ENCODE measurements around the gene THRB.

Gene THRB

DNA sequence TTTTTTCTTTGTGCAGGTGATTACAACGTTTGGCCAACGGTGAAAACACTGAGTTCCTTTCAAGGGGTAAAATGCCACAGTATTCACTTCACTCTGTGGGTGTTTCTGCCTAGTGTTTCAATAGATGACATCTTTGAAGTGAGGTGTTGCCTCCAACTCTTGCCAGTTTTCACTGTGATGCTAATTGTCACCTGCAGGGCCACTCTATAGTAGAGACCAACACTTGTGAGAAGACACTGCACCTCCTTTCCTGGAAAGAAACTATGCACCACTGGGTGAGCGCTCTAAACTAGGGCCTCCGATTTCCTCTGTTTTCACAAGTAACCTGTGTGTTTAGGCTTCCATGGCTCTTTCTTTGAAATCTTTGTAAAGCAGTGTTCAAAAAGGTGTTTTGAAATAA, 98.3 kb downstream of the THRB start:
- Mint-ChIP-seq H3K9me3 (no peaks in the 10 kb centered on the region), H3K4me1 (no peaks in the 10 kb centered on the region), H3K36me3 (no peaks in the 10 kb centered on the region), H3K4me3 (no peak overlapping the region), H3K27ac (no peak overlapping the region)
- ATAC-seq (no peak), DNase-seq (ENCODE audit: low spot score in 2 of 2) (no peak)

DNA sequence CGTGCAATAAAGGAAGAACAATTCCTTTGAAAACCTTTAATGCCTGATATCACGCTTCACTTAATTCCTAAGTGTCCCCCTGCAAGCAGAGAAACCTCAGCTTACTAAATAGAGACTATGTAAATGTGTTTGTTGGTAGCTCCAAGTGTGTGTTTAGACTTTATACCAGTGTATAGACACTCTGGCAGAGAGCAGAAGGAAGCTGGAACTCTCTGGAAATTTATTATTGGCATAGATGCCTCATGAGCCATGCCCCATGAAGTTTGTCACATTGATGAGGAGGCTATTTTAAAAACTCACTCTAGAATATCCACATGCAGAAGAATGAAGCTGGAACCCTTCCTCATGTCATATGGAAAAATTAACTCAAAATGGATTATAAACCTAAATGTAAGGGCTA, 99.9 kb downstream of the THRB start:
- no peaks in the 10 kb centered on the region for H3K9me3 Mint-ChIP-seq
- H3K4me1 Mint-ChIP-seq, result no peaks in the 10 kb centered on the region
- H3K27ac Mint-ChIP-seq, result no peak overlapping the region
- no peak for ATAC-seq
- DNase-seq (ENCODE audit: low spot score in 2 of 2), result no peak
- H3K36me3 Mint-ChIP-seq, result no peaks in the 10 kb centered on the region
- no peak overlapping the region for H3K4me3 Mint-ChIP-seq

DNA sequence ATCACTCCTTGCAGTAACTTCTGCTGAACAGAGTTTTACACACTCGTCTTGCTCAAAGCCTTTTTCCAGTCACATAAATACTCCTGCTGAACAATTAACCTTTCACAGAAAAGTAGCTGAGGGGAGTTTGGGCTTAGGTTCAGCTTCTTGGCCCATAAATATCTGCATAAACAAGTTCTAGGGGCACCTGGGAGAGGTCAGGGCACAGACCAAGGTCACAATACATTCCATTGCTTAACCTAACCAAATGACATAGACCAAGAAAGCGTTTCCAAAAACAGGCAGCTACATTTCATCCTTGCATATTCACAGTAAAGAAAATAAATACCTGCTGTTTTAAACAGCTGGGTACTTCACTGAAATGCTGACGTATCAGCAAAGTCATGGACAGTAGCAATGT, 101.3 kb downstream of the THRB start:
- Mint-ChIP-seq H3K4me3 (no peak overlapping the region), H3K4me1 (no peaks in the 10 kb centered on the region), H3K36me3 (no peaks in the 10 kb centered on the region), H3K9me3 (no peaks in the 10 kb centered on the region), H3K27ac (no peak overlapping the region)
- DNase-seq (ENCODE audit: low spot score in 2 of 2), result no peak
- ATAC-seq, result no peak

DNA sequence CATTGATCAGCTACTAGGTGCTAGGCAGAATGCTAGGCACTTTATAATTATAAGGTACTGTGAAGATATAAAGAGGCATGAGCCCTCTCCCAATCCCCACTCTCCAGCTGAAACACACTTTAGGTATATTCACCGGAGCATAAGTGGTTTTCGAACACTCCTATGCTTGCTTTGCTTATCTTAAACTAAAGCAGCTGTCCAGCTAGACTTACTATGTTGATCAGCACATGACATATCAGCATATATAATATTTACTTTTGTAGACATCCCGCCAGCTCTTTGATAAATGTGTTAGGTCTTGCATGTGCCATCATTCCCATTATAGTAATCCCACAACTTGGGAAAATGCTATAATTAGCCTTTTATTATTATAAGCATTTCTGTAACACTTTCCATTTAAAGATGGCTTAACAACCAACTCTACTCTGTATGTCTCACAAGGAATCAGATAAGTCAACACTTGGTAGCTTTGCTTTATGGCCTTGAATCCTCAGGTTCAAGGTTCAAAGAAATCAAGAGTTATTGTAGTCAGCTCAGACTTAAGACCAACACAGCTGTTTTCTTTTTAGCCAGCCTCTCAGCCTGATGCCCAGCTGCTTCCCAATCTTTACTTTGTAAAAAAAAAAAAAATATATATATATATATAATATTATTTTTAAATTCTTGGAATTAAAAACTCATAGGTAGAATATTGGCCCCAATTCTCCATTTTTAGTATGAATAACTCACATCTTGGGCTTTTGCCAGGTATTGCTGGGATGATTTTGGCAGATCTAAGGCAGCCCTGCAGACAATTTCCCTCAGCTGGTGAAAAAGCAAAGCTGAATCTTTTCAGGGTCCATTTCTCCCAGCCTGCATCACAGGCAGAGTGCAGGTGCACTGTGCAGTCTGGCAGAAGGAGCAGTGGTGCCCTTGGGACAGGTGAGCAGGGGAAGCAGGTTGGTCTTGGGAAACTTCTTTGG, 104.2 kb downstream of the THRB start:
- Mint-ChIP-seq H3K9me3 (no peaks in the 10 kb centered on the region), H3K27ac (no peak overlapping the region), H3K36me3 (no peaks in the 10 kb centered on the region), H3K4me1 (no peaks in the 10 kb centered on the region), H3K4me3 (no peak overlapping the region)
- no peak for DNase-seq (ENCODE audit: low spot score in 2 of 2)
- ATAC-seq, result no peak

DNA sequence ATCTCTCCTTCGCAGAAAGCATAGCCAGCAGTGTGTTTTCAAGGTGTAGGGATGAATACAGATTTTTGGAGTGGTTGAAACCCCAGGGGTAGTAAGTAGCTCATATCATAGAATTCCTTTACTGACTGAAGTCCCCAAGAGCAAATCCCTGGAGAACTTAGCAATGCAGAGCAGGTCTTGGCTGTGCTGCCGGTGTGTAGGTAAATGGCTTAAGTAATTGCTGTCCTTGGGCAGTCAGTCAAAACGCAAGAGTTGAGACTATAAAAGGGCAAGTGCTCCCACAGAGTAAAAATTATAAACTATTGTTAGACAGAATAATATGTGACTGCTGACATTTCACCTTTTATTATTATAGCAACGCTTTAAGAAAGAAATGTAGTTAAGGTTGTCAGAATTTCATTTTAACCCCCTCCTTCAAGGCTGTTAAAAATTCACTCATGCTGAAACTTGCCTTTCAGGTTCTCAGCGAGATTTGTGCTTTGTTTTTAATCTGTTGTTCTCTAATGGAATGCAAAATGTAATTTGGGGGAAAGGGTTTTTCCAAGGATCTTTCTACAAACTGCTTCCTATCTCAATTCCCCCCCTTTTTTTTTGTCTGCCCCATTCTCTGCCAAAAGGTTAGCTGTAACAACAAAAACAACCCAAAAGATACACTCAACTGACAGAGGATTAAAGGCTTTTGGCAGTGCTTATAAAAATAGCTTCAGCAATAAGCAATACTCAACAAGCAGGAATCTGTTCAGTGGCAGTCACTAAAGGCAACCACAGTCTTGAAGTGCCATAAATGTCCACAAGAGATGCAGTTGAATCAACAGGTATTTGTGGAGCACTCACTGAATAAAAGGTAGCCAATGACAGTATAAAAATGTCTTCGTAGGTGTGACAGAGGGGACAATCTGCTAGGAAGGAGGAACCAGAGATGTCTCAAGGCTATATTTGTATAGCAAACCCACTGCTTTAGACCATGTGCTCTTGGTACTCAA, 105.3 kb downstream of the THRB start:
- DNase-seq (ENCODE audit: low spot score in 2 of 2) (no peak), ATAC-seq (no peak)
- H3K36me3 Mint-ChIP-seq, result no peaks in the 10 kb centered on the region

DNA sequence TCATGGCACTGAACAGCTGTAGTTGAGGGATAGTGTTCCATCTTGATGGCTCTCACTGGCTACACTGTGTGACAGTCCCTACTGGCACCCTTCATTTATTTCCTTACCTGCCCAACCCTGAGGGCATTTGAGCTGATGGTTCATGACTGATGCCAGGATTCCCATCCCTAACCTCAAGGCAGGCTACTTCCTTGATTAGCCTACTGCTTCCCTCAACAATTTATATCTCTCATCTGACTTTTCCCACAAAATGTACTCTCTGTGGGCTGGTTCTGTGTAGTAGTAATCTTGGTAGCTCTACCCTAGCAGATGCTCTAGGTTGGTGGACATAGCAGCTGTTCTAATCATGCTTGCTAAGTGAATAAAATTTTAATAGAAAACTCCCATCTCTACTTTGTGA, 106.0 kb downstream of the THRB start:
- H3K36me3 Mint-ChIP-seq, result no peaks in the 10 kb centered on the region
- no peaks in the 10 kb centered on the region for H3K4me1 Mint-ChIP-seq
- H3K9me3 Mint-ChIP-seq, result no peaks in the 10 kb centered on the region
- DNase-seq (ENCODE audit: low spot score in 2 of 2) (no peak), ATAC-seq (no peak)
- no peak overlapping the region for H3K4me3 Mint-ChIP-seq
- no peak overlapping the region for H3K27ac Mint-ChIP-seq

More for the DNA sequence above, 105.3 kb downstream of the THRB start:
- H3K27ac Mint-ChIP-seq, result no peak overlapping the region
- no peaks in the 10 kb centered on the region for H3K4me1 Mint-ChIP-seq
- no peak overlapping the region for H3K4me3 Mint-ChIP-seq
- H3K9me3 Mint-ChIP-seq, result no peaks in the 10 kb centered on the region

DNA sequence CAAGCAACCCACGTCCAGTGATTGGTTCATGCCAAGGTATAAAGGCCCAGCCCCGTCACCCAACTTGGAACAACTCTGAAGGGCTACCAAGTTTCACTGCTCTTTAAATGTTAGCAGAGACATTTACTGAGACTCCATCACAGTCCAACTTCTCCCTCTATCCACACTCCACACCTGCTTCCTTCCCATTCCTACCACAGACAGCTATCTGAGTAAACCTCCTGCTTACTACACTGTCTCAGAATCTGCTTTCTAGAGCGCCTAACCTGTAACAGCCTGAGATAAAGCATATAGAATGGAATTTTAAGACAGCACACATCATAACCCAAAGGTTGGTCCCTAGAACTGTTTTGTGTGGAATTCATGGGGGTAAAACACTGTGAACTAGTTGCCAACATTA, 106.5 kb downstream of the THRB start:
- H3K4me3 Mint-ChIP-seq, result no peak overlapping the region
- no peaks in the 10 kb centered on the region for H3K9me3 Mint-ChIP-seq
- H3K36me3 Mint-ChIP-seq, result no peaks in the 10 kb centered on the region
- no peaks in the 10 kb centered on the region for H3K4me1 Mint-ChIP-seq
- ATAC-seq (no peak), DNase-seq (ENCODE audit: low spot score in 2 of 2) (no peak)
- H3K27ac Mint-ChIP-seq, result no peak overlapping the region

DNA sequence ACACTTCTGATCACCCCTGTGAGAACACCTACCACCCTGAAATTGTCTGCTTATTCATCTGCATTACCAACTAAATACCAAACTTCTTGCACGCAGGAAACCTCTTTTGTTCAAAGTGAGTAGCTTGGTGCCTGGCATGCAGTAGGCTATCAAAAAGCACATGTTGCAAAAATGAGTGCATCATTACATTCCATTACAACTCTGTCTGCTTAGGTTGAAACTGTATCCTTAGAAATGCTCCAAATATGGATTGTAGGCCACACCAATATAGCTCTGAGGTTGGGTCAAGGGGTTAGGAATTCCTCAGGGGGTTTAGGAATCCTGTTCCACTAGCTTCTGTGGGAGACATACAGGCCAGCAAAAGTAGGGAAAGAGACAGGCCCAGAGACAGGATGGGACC, 107.2 kb downstream of the THRB start:
- Mint-ChIP-seq H3K4me1 (no peaks in the 10 kb centered on the region), H3K36me3 (no peaks in the 10 kb centered on the region), H3K4me3 (no peak overlapping the region), H3K27ac (no peak overlapping the region), H3K9me3 (no peaks in the 10 kb centered on the region)
- DNase-seq (ENCODE audit: low spot score in 2 of 2) (no peak), ATAC-seq (no peak)

DNA sequence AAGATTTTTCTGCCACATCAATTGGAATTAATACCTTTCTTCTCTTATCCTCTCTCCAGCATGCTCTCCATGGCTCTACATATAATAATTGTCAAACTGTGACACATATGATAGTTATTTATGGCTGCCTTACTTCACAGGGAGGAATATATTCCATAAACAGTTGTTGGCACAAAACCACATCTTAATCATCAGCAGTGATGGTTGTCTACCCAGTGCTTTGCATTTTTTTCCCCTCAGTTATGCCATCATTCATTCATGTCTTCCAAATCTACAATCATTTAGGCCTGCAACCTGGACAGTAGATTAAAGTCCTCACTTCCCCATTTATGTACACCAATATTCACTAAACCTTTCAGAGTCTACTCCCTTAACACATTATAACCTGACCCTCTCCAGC, 107.7 kb downstream of the THRB start:
- H3K27ac Mint-ChIP-seq, result no peak overlapping the region
- DNase-seq (ENCODE audit: low spot score in 2 of 2), result no peak
- H3K36me3 Mint-ChIP-seq, result no peaks in the 10 kb centered on the region
- H3K9me3 Mint-ChIP-seq, result no peaks in the 10 kb centered on the region
- no peak overlapping the region for H3K4me3 Mint-ChIP-seq
- no peaks in the 10 kb centered on the region for H3K4me1 Mint-ChIP-seq
- ATAC-seq, result no peak

DNA sequence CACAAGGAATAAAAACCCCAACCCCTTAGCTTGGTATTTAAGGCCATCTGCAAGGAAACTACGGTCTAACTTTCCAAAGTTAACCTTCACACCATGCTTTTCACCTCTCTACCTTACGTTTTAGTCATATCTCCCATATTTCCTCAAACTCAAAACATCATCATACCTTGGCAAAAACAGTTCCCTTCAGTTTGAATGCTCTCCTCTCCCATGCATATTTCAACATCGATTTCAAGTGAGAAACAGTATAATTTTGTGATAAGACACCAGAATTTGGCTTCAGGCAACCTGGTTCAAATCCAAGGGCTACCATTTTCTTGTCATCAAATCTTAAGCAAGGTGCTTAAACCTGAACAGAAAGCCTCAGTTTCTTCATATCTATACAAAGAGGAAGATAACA, 108.2 kb downstream of the THRB start:
- H3K4me1 Mint-ChIP-seq, result no peaks in the 10 kb centered on the region
- no peak for ATAC-seq
- no peak overlapping the region for H3K27ac Mint-ChIP-seq
- no peak overlapping the region for H3K4me3 Mint-ChIP-seq
- no peaks in the 10 kb centered on the region for H3K36me3 Mint-ChIP-seq
- H3K9me3 Mint-ChIP-seq, result no peaks in the 10 kb centered on the region
- no peak for DNase-seq (ENCODE audit: low spot score in 2 of 2)

DNA sequence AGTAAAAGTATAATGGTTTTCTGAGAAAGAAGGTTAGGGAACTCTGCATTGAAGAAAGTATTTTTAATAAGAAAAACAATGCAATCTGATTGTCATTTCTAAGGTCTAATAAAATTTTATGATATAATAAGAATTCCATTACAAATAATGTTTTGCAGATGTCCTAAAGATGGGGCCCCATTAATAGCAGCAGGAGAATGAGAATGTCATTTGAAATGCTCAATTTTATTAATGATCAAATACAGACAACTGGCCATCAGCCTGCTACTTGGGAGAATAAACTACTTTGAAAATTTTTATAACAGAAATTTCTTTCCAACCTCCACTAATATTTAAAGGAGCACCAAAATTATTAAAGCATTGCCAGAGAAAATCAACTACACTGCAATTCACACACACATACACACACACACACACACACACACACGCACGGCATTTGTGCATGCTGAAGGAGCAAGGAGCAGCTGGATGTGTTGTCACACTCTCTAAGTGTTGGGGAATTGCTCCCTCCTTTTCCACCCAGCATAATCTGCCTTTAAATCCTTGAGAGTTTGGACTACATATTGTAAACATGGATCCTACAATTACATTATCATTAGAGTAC, 109.5 kb downstream of the THRB start:
- Mint-ChIP-seq H3K36me3 (no peaks in the 10 kb centered on the region), H3K9me3 (peaks cover 4% of the 10 kb centered on the region), H3K4me3 (no peak overlapping the region), H3K4me1 (no peaks in the 10 kb centered on the region), H3K27ac (no peak overlapping the region)
- ATAC-seq, result no peak
- no peak for DNase-seq (ENCODE audit: low spot score in 2 of 2)

DNA sequence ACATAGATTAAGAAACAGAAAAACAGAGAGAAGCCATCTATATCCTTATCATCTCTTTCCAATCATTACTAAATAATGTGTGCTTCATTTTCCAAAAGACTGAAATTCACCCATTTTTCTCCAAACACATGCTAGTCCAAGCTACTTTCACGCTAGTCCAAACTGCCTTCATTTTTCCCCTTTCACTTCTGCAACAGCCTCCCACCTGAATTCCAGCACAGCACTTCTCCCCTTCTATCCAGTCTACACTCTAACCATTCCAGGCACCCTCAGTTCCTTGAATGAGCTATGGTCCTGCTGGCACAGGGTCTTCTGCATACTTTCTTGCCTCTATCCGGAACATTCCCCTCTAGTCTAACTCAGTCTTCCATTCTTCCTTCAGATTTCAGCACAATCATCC, 112.0 kb downstream of the THRB start:
- DNase-seq (ENCODE audit: low spot score in 2 of 2), result no peak
- Mint-ChIP-seq H3K9me3 (peaks cover 4% of the 10 kb centered on the region), H3K4me1 (no peaks in the 10 kb centered on the region), H3K4me3 (no peak overlapping the region), H3K36me3 (no peaks in the 10 kb centered on the region), H3K27ac (no peak overlapping the region)
- no peak for ATAC-seq

DNA sequence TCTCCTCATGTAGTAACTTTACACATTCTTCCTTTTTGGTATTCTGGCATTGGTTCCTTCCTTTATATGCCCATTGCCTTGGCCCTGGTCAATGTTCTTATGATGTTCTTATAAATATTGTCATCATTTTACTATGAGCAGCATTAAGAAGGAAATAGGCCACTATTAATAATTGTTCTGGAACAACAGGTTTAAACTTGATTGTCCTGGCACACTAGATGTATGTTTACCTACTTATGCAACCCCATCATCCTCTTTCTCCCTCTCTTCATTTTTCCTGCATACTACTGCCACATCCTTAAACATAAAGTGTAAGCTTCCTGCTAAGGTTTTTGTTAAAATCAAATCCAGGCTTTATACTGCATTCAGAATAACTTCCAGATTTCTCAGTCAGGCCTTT, 114.7 kb downstream of the THRB start:
- Mint-ChIP-seq H3K9me3 (peaks cover 4% of the 10 kb centered on the region), H3K36me3 (no peaks in the 10 kb centered on the region), H3K4me3 (no peak overlapping the region), H3K27ac (no peak overlapping the region), H3K4me1 (no peaks in the 10 kb centered on the region)
- DNase-seq (ENCODE audit: low spot score in 2 of 2) (no peak), ATAC-seq (no peak)

DNA sequence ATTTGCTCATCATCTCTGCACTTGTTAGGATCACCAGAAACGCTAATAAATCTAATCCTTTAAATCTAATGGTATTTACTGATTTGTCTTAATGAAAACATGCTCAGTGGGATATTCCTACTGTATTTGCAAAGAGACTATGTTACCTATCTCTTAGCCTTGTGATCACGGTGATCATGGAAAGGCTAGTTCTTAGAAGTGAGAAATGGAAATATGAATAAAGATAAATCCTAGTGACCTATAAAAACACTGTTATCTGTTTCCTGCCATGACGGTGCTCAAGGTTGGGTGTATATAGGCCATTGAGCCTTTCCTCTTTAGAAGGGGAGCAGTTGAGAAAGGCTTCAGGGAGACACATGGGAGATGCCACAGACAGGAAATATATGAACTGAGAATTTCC, 116.3 kb downstream of the THRB start:
- no peaks in the 10 kb centered on the region for H3K36me3 Mint-ChIP-seq
- peaks cover 4% of the 10 kb centered on the region for H3K9me3 Mint-ChIP-seq
- ATAC-seq (no peak), DNase-seq (ENCODE audit: low spot score in 2 of 2) (no peak)
- H3K4me1 Mint-ChIP-seq, result no peaks in the 10 kb centered on the region
- no peak overlapping the region for H3K27ac Mint-ChIP-seq
- no peak overlapping the region for H3K4me3 Mint-ChIP-seq

DNA sequence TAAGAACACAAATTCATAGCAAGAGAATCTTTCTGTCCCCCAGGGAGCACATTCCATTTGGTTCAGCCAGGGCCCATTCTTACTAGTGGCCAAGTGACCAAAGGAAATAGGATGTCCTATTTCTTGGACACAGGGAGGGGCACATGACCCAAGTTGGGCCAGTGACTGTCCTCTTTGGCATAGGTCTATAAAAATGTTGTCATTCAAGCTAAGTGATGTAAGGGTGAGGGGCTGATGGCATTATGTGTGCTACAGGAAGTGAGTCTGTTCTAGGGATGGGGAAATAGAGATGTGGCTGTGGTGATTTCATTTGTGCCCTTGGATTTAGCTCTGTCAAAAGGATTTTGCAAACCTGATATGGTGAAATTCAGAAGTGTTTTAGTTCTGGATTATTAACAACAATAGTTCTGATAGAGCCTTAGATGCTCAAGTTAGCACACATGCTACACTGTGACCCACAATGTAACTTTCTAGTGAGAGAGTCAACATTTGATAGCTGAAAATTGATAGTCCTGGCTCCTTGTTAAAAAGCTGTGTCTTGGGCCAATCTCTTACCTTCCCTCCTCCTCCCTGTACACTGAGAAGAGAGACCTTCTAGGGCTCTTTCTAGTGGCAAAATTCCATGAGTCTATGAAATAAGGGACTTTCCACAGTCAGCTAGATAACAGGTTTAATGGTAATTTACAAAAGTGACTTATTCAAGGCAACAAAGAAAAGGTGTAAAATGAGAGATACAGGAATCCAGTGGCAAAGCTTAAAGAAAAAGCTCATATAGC, 117.2 kb downstream of the THRB start:
- Mint-ChIP-seq H3K9me3 (peaks cover 4% of the 10 kb centered on the region), H3K4me1 (no peaks in the 10 kb centered on the region), H3K4me3 (no peak overlapping the region), H3K36me3 (no peaks in the 10 kb centered on the region), H3K27ac (no peak overlapping the region)
- DNase-seq (ENCODE audit: low spot score in 2 of 2), result no peak
- ATAC-seq, result no peak

Measured in stimulated activated effector memory CD8-positive, alpha-beta T cell treated with anti-CD3 and anti-CD28 coated beads, Interleukin-12 subunit alpha, Interleukin-12 subunit beta, amount 100 ng/mL, for 72 hours (primary cell).